Measurements from ENCODE around the gene PIBF1.

PIBF1 gene

GRCh38 chr13:73058432-73058735 lies 276.5 kb downstream of the PIBF1 start:
- DNase-seq (ENCODE audit: low read depth in 3 of 3, low spot score in 1 of 3): no peak

GRCh38 chr13:73058736-73059459 lies 277.0 kb downstream of the PIBF1 start, which contains the start of gene KLF5:
KLF5 (plus strand) TSS chr13:73059005; CDS start chr13:73059328, 323 bp downstream.
- DNase-seq (ENCODE audit: low read depth in 3 of 3, low spot score in 1 of 3): peak; percentile 87 to 92 (median 89)

- DNase-seq (ENCODE audit: low read depth in 3 of 3, low spot score in 1 of 3): peak in 1 of 3 donors; percentile 14
These were observed 277.7 kb downstream of the PIBF1 start for GRCh38 chr13:73059460-73060250.

- DNase-seq (ENCODE audit: low read depth in 3 of 3, low spot score in 1 of 3): no peak
These were observed 278.6 kb downstream of the PIBF1 start for GRCh38 chr13:73060251-73061160.

- DNase-seq (ENCODE audit: low read depth in 3 of 3, low spot score in 1 of 3): no peak
These were observed 279.5 kb downstream of the PIBF1 start for GRCh38 chr13:73061473-73061872.

GRCh38 chr13:73061876-73062275 lies 279.9 kb downstream of the PIBF1 start:
- DNase-seq (ENCODE audit: low read depth in 3 of 3, low spot score in 1 of 3): no peak

GRCh38 chr13:73062468-73062867 lies 280.5 kb downstream of the PIBF1 start:
- DNase-seq (ENCODE audit: low read depth in 3 of 3, low spot score in 1 of 3): no peak

- DNase-seq (ENCODE audit: low read depth in 3 of 3, low spot score in 1 of 3): no peak
These were observed 281.2 kb downstream of the PIBF1 start for GRCh38 chr13:73063166-73063565.

- DNase-seq (ENCODE audit: low read depth in 3 of 3, low spot score in 1 of 3): no peak
These were observed 283.1 kb downstream of the PIBF1 start for GRCh38 chr13:73065036-73065435.

GRCh38 chr13:73065665-73066340 lies 283.9 kb downstream of the PIBF1 start:
- no peak for DNase-seq (ENCODE audit: low read depth in 3 of 3, low spot score in 1 of 3)
